HepG2 (cell line): ENCODE measurements around the gene NOXO1. TPM values are rescaled to one million over a fixed set of nuclear protein-coding genes. Genes with fewer than 3 reads are reported as not detected.

Experiments
- GABPA ChIP-seq, 2 experiments: IDR thresholded peaks; 2 replicates each; pipeline ENCODE4 v1.6.1; 2011 to 2016; ENCODE audit warnings: low read depth in 2 of 2, low read length in 1 of 2, missing biosample characterization in 1 of 2, missing genetic modification characterization in 1 of 2
- GZF1 ChIP-seq: sonication (generic); formaldehyde crosslinking; IDR thresholded peaks from 2 replicates; pipeline ENCODE4 v1.5.1; 2020; ENCODE audit warnings: mild to moderate bottlenecking, missing genetic modification reagents
- HNRNPH1 ChIP-seq: fragments of 200-400 bp; formaldehyde crosslinking; optimal IDR thresholded peaks from 2 replicates; pipeline ENCODE3; 2017; ENCODE audit warnings: mild to moderate bottlenecking, low read depth, low read length
- MBNL3 ChIP-seq: fragments of 250-450 bp; sonication (Bioruptor Pico); conservative IDR thresholded peaks from 2 replicates; pipeline ENCODE4 v1.8.0; 2022; ENCODE audit warnings: mild to moderate bottlenecking, inconsistent platforms
- NFYC ChIP-seq: IDR thresholded peaks from 2 replicates; pipeline ENCODE4 v1.6.1; 2016; ENCODE audit warnings: missing genetic modification reagents, missing compliant biosample characterization
- PAX8 ChIP-seq: sonication (generic); formaldehyde crosslinking; IDR thresholded peaks from 2 replicates; pipeline ENCODE4 v1.8.0; 2022; ENCODE audit warnings: mild to moderate bottlenecking, missing genetic modification reagents, borderline replicate concordance
- RFXAP ChIP-seq: sonication (generic); formaldehyde crosslinking; IDR thresholded peaks from 2 replicates; pipeline ENCODE4 v1.4.0; 2020; ENCODE audit warnings: missing genetic modification reagents, borderline replicate concordance
- RXRB ChIP-seq: IDR thresholded peaks from 2 replicates; pipeline ENCODE4 v1.6.1; 2016; ENCODE audit warnings: borderline replicate concordance, missing genetic modification reagents, missing compliant biosample characterization
- SP5 ChIP-seq: IDR thresholded peaks from 2 replicates; pipeline ENCODE4 v1.6.1; 2016; ENCODE audit warnings: low read depth, borderline replicate concordance
- TBX2 ChIP-seq: sonication (generic); formaldehyde crosslinking; IDR thresholded peaks from 2 replicates; pipeline ENCODE4 v1.5.0; 2020; ENCODE audit warnings: missing genetic modification reagents, mild to moderate bottlenecking, borderline replicate concordance
- TCF7L2 ChIP-seq: IDR thresholded peaks from 2 replicates; pipeline ENCODE4 v1.6.1; 2011; ENCODE audit warnings: mild to moderate bottlenecking, low read depth, low read length, moderate library complexity
- ZNF501 ChIP-seq: sonication (generic); formaldehyde crosslinking; IDR thresholded peaks from 2 replicates; pipeline ENCODE4 v1.5.1; 2020; ENCODE audit warnings: mild to moderate bottlenecking, moderate library complexity, missing genetic modification reagents
- ZNF567 ChIP-seq: sonication (generic); formaldehyde crosslinking; IDR thresholded peaks from 2 replicates; pipeline ENCODE4 v1.8.1; 2023; ENCODE audit warnings: mild to moderate bottlenecking, missing genetic modification reagents, borderline replicate concordance
- ZNF709 ChIP-seq: sonication (generic); formaldehyde crosslinking; IDR thresholded peaks from 2 replicates; pipeline ENCODE4 v1.5.0; 2020; ENCODE audit warnings: mild to moderate bottlenecking, missing genetic modification reagents
- ZNF891 ChIP-seq: sonication (generic); formaldehyde crosslinking; IDR thresholded peaks from 2 replicates; pipeline ENCODE4 v1.5.0; 2020; ENCODE audit warnings: mild to moderate bottlenecking, missing genetic modification reagents
- polyA plus RNA-seq, 8 experiments: library from polyadenylated mRNA; depleted of rRNA in 3 of 8; stranded (reverse) in 7 of 8; unstranded in 1 of 8; fragments of >200 nt; fragmentation: Illumina TruSeq in 4 of 8; extraction: Trizol in 4 of 8; gene quantifications; 2 replicates each; pipeline versions ENCODE4 v1.2.1 to v1.2.3, GENCODE V29; 2011 to 2016; ENCODE audit warnings: low read depth in 4 of 8, missing spikeins in 1 of 8, mixed read lengths in 1 of 8; ENCODE audit not compliant: insufficient read depth in 1 of 8
- total RNA-seq, 5 experiments: library from RNA; depleted of rRNA; stranded (reverse); fragments of >200 nt; fragmentation: Illumina TruSeq; extraction: Trizol; gene quantifications; 2 replicates each; pipeline ENCODE4 v1.2.3, GENCODE V29; 2016; ENCODE audit warnings: low read depth in 1 of 5
- TF ChIP-seq, protein P1 (sequence below): sonication (generic); formaldehyde crosslinking; IDR thresholded peaks from 2 replicates; pipeline ENCODE4 v1.4.0; 2020; ENCODE audit warnings: missing genetic modification reagents
- TF ChIP-seq, protein P2 (sequence below): IDR thresholded peaks from 2 replicates; pipeline ENCODE4 v1.6.1; 2016; ENCODE audit warnings: control low read depth
- TF ChIP-seq, protein P3 (sequence below): sonication (generic); formaldehyde crosslinking; conservative IDR thresholded peaks from 2 replicates; pipeline ENCODE4 v1.8.0; 2022; ENCODE audit warnings: mild to moderate bottlenecking, moderate library complexity, missing genetic modification reagents
- TF ChIP-seq, protein P4 (sequence below): sonication (generic); formaldehyde crosslinking; IDR thresholded peaks from 2 replicates; pipeline ENCODE4 v1.9.0; 2021; ENCODE audit warnings: missing genetic modification reagents, borderline replicate concordance
- TF ChIP-seq, protein P5 (sequence below): sonication (generic); formaldehyde crosslinking; IDR thresholded peaks from 2 replicates; pipeline ENCODE4 v1.8.0; 2022; ENCODE audit warnings: mild to moderate bottlenecking, missing genetic modification reagents, moderate library complexity
- TF ChIP-seq, protein P6 (sequence below): sonication (generic); formaldehyde crosslinking; IDR thresholded peaks from 2 replicates; pipeline ENCODE4 v1.5.0; 2020; ENCODE audit warnings: missing genetic modification reagents

The NOXO1 gene
- total and polyA plus RNA-seq, 2 of the 13 experiments (the other 11 are each of a cell fraction or from before 2014, with no cell fraction given): 0.69 to 1.4 TPM

DNA sequence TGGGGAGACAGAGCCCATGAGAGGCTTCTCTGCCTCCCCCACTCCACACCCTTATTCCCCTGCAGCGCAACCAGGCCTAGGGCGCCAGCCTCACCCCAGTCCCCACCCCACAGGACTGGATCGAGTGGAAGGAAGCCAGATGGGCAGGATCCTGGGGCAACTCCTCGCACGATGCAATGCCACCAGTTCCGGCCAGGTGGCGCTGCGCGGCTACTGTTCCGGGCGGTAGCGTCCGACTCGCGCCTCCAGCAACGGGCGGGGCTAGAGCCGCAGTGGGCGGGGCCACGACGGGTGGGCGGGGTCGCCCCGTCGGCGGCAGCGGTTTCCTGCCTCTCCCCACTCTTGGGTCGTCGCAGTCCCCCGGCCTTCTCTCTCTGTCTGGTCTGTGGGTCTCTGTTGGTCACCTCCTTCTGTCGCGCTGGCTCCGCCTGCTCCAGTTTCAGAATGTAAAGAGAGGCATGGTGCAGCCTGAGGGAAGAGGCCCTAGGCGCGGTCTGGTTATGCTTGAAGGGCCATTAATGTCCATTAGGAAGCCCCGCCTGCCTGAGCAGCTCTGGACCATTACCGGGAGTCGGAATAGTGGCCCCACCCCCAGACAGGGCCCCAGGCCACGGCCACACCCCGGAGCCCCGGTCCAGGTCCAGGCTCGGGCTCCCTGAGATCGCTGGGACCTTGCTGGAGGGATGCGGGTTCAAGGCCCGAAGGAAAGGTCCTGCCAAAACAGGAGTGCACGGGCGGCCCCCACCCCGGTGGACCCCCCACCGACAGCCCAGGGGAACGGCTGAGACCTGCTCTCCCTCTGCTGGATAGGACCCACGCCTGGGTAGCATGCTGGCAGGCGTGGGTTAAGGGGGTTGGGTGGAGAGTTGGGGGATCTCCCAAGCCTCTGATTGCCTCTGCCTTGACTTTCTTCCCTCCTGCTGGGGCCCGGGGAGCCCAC is 42.1 kb upstream of the NOXO1 start (continued):
- TF ChIP-seq ZNF891 (CRISPR knock-in tag) (no peak), TCF7L2 (no peak), ZNF567 (CRISPR knock-in tag) (no peak), GZF1 (CRISPR knock-in tag) (peak; percentile 75; the same call in 1 of the 2 replicates), NFYC (CRISPR knock-in tag) (peak; percentile 34; the same call in 1 of the 2 replicates), RXRB (peak; percentile 39; the same call in 1 of the 2 replicates), RFXAP (CRISPR knock-in tag) (no peak), GABPA (IDR thresholded peaks at IDR 0.05; ENCODE audit: low read depth, low read length) (no peak), GABPA (CRISPR knock-in tag; IDR thresholded peaks at IDR 0.05; ENCODE audit: low read depth) (peak; percentile 60), TBX2 (CRISPR knock-in tag) (peak; percentile 81), HNRNPH1 (no peak), ZNF709 (CRISPR knock-in tag) (no peak), PAX8 (CRISPR knock-in tag) (no peak), MBNL3 (CRISPR knock-in tag) (no peak), ZNF501 (CRISPR knock-in tag) (peak; percentile 95), SP5 (CRISPR knock-in tag) (peak; percentile 70)
- TF ChIP-seq, protein P1, sequence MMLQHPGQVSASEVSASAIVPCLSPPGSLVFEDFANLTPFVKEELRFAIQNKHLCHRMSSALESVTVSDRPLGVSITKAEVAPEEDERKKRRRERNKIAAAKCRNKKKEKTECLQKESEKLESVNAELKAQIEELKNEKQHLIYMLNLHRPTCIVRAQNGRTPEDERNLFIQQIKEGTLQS (CRISPR knock-in tag): no peak
- TF ChIP-seq, protein P2, sequence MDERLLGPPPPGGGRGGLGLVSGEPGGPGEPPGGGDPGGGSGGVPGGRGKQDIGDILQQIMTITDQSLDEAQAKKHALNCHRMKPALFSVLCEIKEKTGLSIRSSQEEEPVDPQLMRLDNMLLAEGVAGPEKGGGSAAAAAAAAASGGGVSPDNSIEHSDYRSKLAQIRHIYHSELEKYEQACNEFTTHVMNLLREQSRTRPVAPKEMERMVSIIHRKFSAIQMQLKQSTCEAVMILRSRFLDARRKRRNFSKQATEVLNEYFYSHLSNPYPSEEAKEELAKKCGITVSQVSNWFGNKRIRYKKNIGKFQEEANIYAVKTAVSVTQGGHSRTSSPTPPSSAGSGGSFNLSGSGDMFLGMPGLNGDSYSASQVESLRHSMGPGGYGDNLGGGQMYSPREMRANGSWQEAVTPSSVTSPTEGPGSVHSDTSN (CRISPR knock-in tag): no peak
- TF ChIP-seq, protein P3, sequence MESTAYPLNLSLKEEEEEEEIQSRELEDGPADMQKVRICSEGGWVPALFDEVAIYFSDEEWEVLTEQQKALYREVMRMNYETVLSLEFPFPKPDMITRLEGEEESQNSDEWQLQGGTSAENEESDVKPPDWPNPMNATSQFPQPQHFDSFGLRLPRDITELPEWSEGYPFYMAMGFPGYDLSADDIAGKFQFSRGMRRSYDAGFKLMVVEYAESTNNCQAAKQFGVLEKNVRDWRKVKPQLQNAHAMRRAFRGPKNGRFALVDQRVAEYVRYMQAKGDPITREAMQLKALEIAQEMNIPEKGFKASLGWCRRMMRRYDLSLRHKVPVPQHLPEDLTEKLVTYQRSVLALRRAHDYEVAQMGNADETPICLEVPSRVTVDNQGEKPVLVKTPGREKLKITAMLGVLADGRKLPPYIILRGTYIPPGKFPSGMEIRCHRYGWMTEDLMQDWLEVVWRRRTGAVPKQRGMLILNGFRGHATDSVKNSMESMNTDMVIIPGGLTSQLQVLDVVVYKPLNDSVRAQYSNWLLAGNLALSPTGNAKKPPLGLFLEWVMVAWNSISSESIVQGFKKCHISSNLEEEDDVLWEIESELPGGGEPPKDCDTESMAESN (CRISPR knock-in tag): 0 out of 2 replicates have a peak, but pooled peaks have one; percentile 32
- TF ChIP-seq, protein P4, sequence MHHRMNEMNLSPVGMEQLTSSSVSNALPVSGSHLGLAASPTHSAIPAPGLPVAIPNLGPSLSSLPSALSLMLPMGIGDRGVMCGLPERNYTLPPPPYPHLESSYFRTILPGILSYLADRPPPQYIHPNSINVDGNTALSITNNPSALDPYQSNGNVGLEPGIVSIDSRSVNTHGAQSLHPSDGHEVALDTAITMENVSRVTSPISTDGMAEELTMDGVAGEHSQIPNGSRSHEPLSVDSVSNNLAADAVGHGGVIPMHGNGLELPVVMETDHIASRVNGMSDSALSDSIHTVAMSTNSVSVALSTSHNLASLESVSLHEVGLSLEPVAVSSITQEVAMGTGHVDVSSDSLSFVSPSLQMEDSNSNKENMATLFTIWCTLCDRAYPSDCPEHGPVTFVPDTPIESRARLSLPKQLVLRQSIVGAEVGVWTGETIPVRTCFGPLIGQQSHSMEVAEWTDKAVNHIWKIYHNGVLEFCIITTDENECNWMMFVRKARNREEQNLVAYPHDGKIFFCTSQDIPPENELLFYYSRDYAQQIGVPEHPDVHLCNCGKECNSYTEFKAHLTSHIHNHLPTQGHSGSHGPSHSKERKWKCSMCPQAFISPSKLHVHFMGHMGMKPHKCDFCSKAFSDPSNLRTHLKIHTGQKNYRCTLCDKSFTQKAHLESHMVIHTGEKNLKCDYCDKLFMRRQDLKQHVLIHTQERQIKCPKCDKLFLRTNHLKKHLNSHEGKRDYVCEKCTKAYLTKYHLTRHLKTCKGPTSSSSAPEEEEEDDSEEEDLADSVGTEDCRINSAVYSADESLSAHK (CRISPR knock-in tag): no peak
- TF ChIP-seq, protein P5, sequence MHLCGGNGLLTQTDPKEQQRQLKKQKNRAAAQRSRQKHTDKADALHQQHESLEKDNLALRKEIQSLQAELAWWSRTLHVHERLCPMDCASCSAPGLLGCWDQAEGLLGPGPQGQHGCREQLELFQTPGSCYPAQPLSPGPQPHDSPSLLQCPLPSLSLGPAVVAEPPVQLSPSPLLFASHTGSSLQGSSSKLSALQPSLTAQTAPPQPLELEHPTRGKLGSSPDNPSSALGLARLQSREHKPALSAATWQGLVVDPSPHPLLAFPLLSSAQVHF: no peak
- TF ChIP-seq, protein P6, sequence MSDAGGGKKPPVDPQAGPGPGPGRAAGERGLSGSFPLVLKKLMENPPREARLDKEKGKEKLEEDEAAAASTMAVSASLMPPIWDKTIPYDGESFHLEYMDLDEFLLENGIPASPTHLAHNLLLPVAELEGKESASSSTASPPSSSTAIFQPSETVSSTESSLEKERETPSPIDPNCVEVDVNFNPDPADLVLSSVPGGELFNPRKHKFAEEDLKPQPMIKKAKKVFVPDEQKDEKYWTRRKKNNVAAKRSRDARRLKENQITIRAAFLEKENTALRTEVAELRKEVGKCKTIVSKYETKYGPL (CRISPR knock-in tag): no peak
